ENCODE measurements around the gene POPDC2. TPM values are rescaled to one million over a fixed set of nuclear protein-coding genes. Genes with fewer than 3 reads are reported as not detected.
"Not testable (repeated sequence)": the region's sequence is repeated elsewhere in the genome, so short reads cannot be mapped to it uniquely, and the experiment has no call there.

Gene POPDC2
- total RNA-seq, 2 donors from 2014 or later, result 4.2 to 4.3 TPM

DNA sequence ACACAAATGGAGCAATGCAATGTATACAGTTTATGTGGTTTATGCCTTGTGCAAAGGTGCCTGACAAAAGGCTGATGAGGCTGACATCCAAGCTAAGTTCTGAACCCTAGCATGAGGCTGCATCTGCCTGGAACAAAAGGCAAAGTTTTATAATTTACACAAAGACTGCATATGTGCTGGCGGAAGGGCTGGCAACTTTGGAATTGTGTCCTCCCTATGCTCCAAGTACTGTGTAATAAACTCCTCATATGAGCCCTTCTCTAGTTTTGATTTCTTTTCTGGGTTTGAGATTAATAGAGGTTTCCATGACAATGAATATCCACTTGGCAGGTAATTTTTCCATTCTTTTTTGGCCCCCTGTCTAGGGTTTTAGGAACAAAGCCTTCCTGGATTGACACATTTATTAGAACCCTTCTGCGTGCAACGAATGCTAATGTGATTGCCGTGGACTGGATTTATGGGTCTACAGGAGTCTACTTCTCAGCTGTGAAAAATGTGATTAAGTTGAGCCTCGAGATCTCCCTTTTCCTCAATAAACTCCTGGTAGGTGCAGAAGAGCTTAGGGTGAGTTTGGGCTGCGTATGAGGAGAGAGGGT, 51.9 kb downstream of the POPDC2 start:
- Mint-ChIP-seq H3K4me3 (no peak overlapping the region), H3K27ac (no peak overlapping the region)

DNA sequence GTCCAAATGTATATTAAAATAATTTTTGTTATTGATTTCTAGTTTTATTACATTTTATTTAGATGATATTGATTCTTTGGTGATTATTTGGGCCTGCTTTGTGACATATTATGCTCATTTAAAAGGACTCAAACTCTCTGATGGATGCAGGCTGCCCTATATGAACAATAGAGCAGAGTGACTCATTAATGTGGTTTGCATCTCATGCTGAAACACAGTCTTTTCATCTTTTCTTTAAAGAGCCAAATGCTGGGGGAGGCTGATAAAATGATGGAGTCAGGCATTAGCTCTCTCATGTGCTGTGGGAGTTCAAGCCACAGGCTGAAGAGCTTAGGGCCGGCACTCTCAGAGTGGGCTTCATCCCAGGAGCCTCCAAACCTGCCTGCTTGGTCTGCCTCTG, 55.5 kb downstream of the POPDC2 start:
- H3K27me3 Mint-ChIP-seq, result peaks cover 9% of the 10 kb centered on the region
- no peak for DNase-seq
- H3K9me3 ChIP-seq (ENCODE audit: control insufficient read depth, low read length, poor library complexity, severe bottlenecking), result no peaks in the 10 kb centered on the region
- H3K27ac Mint-ChIP-seq, result no peak overlapping the region
- peaks cover 4% of the 10 kb centered on the region for H3K36me3 Mint-ChIP-seq (ENCODE audit: low read depth)
- H3K4me1 Mint-ChIP-seq, result peaks cover 5% of the 10 kb centered on the region
- no peak overlapping the region for H3K4me3 Mint-ChIP-seq
- peak; percentile 24 for ATAC-seq

More for the DNA sequence above, 51.9 kb downstream of the POPDC2 start:
- DNase-seq (no peak), ATAC-seq (no peak)
- peaks cover 22% of the 10 kb centered on the region for H3K27me3 Mint-ChIP-seq
- no peaks in the 10 kb centered on the region for H3K9me3 ChIP-seq (ENCODE audit: control insufficient read depth, low read length, poor library complexity, severe bottlenecking)
- H3K4me1 Mint-ChIP-seq, result no peaks in the 10 kb centered on the region
- peaks cover 3% of the 10 kb centered on the region for H3K36me3 Mint-ChIP-seq (ENCODE audit: low read depth)

DNA sequence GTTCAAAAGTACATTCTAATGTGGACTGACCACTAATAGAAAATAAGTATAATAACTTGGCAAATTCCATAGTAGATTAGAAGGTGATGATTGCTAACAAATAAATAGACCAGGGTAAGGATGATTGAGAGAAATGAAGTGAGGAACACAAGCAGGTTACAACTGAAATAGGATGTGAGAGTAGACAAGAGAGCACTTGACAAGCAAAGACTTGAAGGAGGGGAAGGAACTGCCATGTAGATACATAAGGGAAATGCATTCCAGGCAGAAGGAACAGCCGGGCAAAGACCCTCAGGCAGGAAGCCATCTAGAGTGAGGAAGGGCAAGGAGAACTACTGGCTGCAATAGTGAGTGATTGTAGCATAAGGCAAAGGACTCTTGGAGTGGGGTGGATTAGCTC, 57.7 kb downstream of the POPDC2 start:
- DNase-seq (no peak), ATAC-seq (no peak)
- H3K4me3 Mint-ChIP-seq, result no peak overlapping the region
- peaks cover 8% of the 10 kb centered on the region for H3K27me3 Mint-ChIP-seq
- H3K9me3 ChIP-seq (ENCODE audit: control insufficient read depth, low read length, poor library complexity, severe bottlenecking), result no peaks in the 10 kb centered on the region
- H3K36me3 Mint-ChIP-seq (ENCODE audit: low read depth), result peaks cover 8% of the 10 kb centered on the region
- H3K27ac Mint-ChIP-seq, result no peak overlapping the region
- peaks cover 18% of the 10 kb centered on the region for H3K4me1 Mint-ChIP-seq

DNA sequence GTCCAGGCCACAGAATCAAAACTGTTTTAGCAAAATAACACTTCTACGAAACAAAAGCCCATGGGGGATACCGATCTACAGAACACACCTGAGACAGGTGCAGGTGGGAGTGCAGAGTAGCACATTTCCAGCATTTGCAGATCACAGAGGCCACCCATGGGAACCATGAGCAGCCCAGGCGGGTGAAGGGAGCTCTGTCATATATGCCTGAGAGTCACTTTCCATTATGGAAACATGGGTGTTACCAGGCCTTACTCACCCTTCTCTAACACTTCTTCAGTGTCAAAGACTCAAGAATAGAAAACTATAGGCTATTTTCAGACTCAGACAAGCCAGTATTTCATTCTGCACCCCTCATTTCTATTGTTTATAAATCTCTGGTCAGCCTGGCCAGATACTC, 59.2 kb downstream of the POPDC2 start:
- H3K4me1 Mint-ChIP-seq, result peaks cover 21% of the 10 kb centered on the region
- H3K4me3 Mint-ChIP-seq, result no peak overlapping the region
- DNase-seq (no peak), ATAC-seq (peak; percentile 19)
- no peaks in the 10 kb centered on the region for H3K9me3 ChIP-seq (ENCODE audit: control insufficient read depth, low read length, poor library complexity, severe bottlenecking)
- peak overlapping the region; percentile 82 for H3K27ac Mint-ChIP-seq
- peaks cover 5% of the 10 kb centered on the region for H3K36me3 Mint-ChIP-seq (ENCODE audit: low read depth)
- peaks cover 8% of the 10 kb centered on the region for H3K27me3 Mint-ChIP-seq

DNA sequence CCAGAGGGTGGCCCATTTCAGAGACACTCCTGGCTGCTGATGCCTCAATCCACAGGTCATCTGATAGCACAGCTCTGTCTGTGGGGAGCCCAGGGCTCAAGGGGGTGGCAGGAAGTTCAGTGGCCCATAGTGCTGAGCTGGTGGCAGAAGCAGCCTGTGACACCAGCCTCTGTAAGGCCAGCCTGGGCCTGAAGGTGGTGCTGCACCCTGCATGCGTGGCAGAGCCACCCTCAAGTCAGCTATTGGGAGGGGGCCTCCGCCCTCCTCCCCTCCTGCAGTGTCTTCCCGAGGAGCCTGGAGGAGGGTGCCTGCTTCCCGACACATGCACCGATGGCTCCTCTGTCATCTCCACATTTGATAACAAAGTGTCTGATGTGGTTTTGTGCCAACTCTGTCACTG, 59.7 kb downstream of the POPDC2 start:
- no peak for DNase-seq
- H3K27ac Mint-ChIP-seq, result peak overlapping the region; percentile 82
- H3K9me3 ChIP-seq (ENCODE audit: control insufficient read depth, low read length, poor library complexity, severe bottlenecking), result no peaks in the 10 kb centered on the region
- peaks cover 8% of the 10 kb centered on the region for H3K27me3 Mint-ChIP-seq
- peaks cover 21% of the 10 kb centered on the region for H3K4me1 Mint-ChIP-seq
- peak; percentile 91 for ATAC-seq
- peaks cover 5% of the 10 kb centered on the region for H3K36me3 Mint-ChIP-seq (ENCODE audit: low read depth)
- no peak overlapping the region for H3K4me3 Mint-ChIP-seq

DNA sequence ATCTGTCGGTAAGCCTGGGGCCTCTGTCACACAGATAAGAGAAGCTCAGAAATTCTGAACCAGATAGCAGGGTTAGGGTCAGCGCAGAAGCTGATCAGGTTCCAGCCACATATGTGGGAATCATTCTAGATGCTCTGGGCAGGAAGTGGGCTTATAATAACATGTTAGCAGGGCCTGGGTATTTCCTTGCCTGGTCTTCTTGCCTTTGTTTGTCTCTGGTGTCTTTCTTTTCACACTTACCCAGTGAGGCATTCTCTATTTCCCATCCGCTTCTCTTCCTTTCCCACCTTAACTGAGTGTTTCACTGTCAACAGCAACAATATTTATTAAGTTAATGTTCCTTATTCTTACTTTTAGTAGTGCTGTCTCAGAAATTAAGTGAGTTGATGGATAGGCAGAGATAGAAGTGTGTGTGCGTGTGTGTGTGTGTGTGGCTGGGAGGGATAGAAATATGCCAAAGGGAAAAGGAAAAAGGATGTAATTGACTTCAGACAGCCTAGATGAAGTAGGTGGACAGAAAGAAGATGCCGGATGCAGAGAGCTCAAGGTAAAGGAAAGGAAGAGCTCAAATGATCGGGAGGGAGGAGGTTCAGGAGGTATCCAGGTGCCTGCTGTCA, 60.7 kb downstream of the POPDC2 start:
- H3K9me3 ChIP-seq (ENCODE audit: control insufficient read depth, low read length, poor library complexity, severe bottlenecking), result no peaks in the 10 kb centered on the region
- H3K27ac Mint-ChIP-seq, result peak overlapping the region; percentile 82
- no peak for DNase-seq
- peaks cover 21% of the 10 kb centered on the region for H3K4me1 Mint-ChIP-seq
- H3K36me3 Mint-ChIP-seq (ENCODE audit: low read depth), result peaks cover 5% of the 10 kb centered on the region
- no peak overlapping the region for H3K4me3 Mint-ChIP-seq
- no peak for ATAC-seq
- peaks cover 8% of the 10 kb centered on the region for H3K27me3 Mint-ChIP-seq

DNA sequence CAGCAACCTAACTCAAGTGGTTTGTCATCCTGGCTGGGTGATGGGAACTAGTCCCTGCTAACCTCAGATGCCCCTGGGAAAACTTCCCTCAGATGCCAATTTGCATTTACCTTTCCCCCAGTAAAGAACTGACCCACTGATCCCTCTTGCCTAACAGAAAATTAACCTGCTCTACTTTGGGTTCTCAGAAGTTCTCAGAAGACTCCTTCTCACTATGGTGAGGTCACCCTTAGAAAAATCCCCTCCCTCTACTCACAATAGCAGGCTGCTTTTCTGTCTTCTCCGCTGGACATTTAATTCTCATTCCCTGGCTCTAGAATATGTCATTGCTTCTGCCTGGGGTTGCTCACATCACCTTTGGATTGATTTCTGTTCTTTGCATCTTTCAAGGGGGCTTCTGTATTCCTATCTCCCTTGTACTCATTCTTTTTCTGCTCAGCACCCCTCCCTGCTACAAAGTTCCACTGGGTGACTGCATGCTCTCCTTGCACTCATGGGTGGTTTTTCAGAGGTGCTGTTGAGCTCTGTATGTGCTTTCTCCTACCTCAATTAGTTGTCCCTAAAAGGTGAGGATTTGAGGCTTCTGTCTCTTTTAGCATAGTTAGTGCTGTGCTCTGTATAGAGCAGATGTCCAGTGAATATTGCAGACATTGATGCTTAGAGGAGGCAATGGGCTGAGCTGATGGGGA, 61.8 kb downstream of the POPDC2 start:
- Mint-ChIP-seq H3K27me3 (peaks cover 14% of the 10 kb centered on the region), H3K36me3 (ENCODE audit: low read depth) (peaks cover 5% of the 10 kb centered on the region), H3K4me1 (peaks cover 21% of the 10 kb centered on the region), H3K27ac (peak overlapping the region; percentile 82), H3K4me3 (no peak overlapping the region)
- no peaks in the 10 kb centered on the region for H3K9me3 ChIP-seq (ENCODE audit: control insufficient read depth, low read length, poor library complexity, severe bottlenecking)
- no peak for ATAC-seq
- no peak for DNase-seq

DNA sequence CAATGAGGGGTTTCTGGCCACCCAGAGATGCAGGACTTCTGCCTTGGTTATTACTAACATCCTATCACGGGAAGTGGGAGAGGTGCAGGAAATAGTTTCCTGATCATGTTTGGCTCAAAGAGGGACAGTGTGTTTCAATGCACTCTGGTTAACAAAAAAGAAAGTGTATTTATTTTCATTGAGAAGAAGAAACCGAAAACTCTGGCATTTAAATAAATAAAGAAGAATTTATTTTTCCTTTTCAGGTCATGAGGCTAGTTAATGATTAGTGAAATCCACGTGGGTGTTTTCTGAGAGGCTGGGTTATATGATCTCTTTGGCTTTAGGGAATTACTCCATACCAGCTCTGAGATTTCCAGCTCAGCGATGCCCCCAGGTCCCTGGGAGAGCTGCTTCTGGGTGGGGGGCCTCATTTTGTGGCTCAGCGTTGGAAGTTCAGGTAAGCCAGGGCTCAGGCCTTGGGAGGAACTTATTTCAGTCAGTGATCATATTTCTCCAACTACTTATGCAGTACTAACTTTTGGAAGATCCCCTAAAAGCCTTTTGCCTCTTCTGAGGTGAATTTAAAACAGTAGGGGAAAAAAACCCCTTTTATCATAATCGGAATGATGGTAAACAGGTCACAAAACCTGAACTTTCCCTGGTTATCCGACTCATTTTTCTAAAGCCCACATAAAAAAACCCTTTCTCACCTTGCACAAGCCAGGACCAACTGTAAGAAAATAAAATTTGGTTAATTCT, 62.7 kb downstream of the POPDC2 start, which contains the start of gene PLA1A:
Gene PLA1A (plus strand): TSS at position 338 of the 741 bp plus-strand sequence. CDS start 29 bp downstream, at position 367.
- ATAC-seq (no peak), DNase-seq (no peak)
- no peak within 1 kb of the TSS for H3K4me3 Mint-ChIP-seq
- peaks cover 23% of the 10 kb centered on the region for H3K27me3 Mint-ChIP-seq
- H3K4me1 Mint-ChIP-seq, result peaks cover 21% of the 10 kb centered on the region
- H3K9me3 ChIP-seq (ENCODE audit: control insufficient read depth, low read length, poor library complexity, severe bottlenecking), result no peaks in the 10 kb centered on the region
- peaks cover 3% of the 10 kb centered on the region for H3K36me3 Mint-ChIP-seq (ENCODE audit: low read depth)
- H3K27ac Mint-ChIP-seq, result peak within 1 kb of the TSS; percentile 82

DNA sequence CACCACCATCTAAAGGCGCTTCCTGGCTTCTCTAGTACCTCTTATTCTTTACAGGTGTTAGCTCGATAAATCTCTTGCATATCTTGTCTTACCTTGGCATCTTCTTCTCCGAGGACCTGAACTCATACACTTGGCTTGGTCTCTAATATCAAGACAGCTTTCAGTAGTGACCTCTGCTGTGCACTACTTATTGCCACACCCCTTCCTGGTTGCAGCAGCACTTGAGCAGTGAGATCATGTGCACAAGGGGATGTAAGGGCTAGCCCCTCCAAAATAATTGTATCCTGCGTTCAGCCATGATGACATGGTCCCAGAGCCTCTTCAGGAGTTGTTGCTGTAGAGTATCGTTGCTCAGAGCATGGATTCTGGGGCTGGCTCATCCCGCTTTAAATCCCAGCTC, 64.0 kb downstream of the POPDC2 start:
- Mint-ChIP-seq H3K36me3 (ENCODE audit: low read depth) (peaks cover 3% of the 10 kb centered on the region), H3K27me3 (peaks cover 27% of the 10 kb centered on the region), H3K4me1 (peaks cover 20% of the 10 kb centered on the region), H3K4me3 (no peak overlapping the region), H3K27ac (no peak overlapping the region)
- no peaks in the 10 kb centered on the region for H3K9me3 ChIP-seq (ENCODE audit: control insufficient read depth, low read length, poor library complexity, severe bottlenecking)
- ATAC-seq, result no peak
- DNase-seq, result no peak

DNA sequence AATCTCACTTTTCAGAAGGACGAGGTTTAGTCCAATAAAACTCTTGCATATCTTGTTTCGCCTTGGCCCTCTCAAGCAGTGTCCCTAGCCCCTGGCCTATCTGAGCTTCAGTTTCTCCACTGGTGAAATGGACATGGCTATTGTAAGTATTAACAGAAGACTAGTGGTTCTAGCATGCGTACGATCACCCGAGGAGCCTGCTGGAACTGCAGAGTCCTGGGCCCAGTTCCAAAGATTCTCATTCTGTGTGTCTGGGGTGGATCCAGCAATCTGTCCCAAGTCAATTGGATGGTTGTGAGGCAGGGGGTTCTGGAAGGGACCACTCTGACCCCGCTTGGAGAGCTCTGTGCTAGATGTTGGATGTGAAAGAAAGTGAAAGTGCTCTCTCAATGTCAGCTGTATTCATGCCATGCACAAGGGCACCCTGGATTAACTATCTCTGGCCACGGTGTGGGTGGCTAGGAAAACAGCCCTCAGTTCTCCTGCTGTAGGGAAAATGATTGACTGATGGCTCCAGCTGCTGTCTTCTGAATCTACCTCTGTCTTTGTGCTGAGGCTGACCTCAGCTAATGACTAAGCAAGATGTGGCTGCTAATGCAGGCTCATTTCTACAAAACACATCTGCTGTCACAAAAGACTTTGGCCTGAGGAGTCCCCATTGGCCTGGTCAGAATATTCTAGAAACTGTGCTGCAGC, 64.6 kb downstream of the POPDC2 start:
- H3K4me3 Mint-ChIP-seq, result no peak overlapping the region
- peaks cover 16% of the 10 kb centered on the region for H3K4me1 Mint-ChIP-seq
- ATAC-seq, result no peak
- H3K27me3 Mint-ChIP-seq, result peaks cover 27% of the 10 kb centered on the region
- no peak overlapping the region for H3K27ac Mint-ChIP-seq
- no peaks in the 10 kb centered on the region for H3K9me3 ChIP-seq (ENCODE audit: control insufficient read depth, low read length, poor library complexity, severe bottlenecking)
- no peak for DNase-seq
- peaks cover 3% of the 10 kb centered on the region for H3K36me3 Mint-ChIP-seq (ENCODE audit: low read depth)

DNA sequence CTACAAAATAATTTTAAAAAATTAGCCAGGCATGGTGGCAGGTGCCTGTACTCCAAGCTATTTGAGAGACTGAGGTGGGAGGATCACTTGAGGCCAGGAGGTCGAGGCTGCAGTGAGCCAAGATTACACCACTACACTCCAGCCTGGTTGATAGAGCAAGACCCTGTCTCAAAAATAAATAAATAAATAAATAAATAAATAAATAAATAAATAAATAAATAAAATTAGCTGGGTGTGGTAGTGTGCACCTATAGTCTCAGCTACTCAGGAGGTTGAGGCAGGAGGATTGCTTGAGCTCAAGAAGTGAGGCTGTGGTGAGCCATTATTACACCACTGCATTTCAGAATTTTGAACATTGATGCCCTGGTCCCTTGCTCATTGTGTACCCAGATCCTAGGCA, 65.5 kb downstream of the POPDC2 start:
- Mint-ChIP-seq H3K27me3 (peaks cover 27% of the 10 kb centered on the region), H3K4me1 (peaks cover 16% of the 10 kb centered on the region)
- H3K9me3 ChIP-seq (ENCODE audit: control insufficient read depth, low read length, poor library complexity, severe bottlenecking); ATAC-seq; H3K36me3 Mint-ChIP-seq (ENCODE audit: low read depth); DNase-seq; H3K27ac Mint-ChIP-seq; H3K4me3 Mint-ChIP-seq: not testable (repeated sequence)

DNA sequence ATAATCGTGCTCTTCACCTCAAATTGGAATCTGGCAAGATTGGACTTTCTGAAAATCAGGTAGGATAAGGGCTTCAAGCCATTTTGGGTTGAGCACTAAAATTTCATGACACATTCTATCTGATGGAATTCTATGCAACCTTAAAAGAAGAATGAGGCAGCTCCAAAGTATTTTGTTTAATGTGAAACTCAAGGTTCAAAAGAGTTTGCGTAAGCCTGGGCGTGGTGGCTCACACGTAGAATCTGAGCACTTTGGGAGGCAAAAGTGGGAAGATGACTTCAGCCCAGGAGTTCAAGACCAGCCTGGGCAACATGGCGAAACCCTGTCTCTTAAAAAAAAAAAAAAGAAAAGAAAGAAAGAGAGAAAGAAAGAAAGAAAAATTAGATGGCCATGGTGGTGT, 66.3 kb downstream of the POPDC2 start:
- no peak overlapping the region for H3K4me3 Mint-ChIP-seq
- H3K27ac Mint-ChIP-seq, result no peak overlapping the region
- DNase-seq (no peak), ATAC-seq (no peak)
- H3K9me3 ChIP-seq (ENCODE audit: control insufficient read depth, low read length, poor library complexity, severe bottlenecking), result no peaks in the 10 kb centered on the region
- H3K27me3 Mint-ChIP-seq, result peaks cover 29% of the 10 kb centered on the region
- H3K4me1 Mint-ChIP-seq, result peaks cover 13% of the 10 kb centered on the region
- H3K36me3 Mint-ChIP-seq (ENCODE audit: low read depth), result peaks cover 2% of the 10 kb centered on the region

DNA sequence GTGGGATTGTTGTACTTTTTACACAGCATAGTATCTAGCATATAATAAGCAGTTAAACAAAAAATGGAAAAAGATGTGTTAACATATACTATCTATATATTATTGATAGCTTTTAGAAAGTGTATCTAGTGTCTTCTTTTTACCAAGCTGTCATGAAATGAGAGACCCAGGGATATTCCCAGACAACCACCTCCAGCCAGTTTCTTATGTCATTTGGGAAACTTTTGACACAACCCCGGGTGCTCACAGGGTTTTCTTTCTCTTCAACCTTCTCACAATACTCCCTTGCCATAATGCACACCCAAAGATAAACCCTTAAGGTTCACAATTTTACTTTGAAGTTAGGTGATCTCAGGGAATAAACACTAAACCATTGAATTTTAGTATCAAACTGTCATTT, 67.5 kb downstream of the POPDC2 start:
- Mint-ChIP-seq H3K27ac (no peak overlapping the region), H3K36me3 (ENCODE audit: low read depth) (no peaks in the 10 kb centered on the region), H3K27me3 (peaks cover 24% of the 10 kb centered on the region), H3K4me1 (peaks cover 10% of the 10 kb centered on the region), H3K4me3 (no peak overlapping the region)
- H3K9me3 ChIP-seq (ENCODE audit: control insufficient read depth, low read length, poor library complexity, severe bottlenecking), result no peaks in the 10 kb centered on the region
- ATAC-seq (no peak), DNase-seq (no peak)
